ENCODE measurements around the gene EQTN. TPM values are rescaled to one million over a fixed set of nuclear protein-coding genes. Genes with fewer than 3 reads are reported as not detected.

EQTN gene
- total and polyA plus RNA-seq, 2 of the 4 experiments (the other 2 are of a cell fraction): not detected

DNA sequence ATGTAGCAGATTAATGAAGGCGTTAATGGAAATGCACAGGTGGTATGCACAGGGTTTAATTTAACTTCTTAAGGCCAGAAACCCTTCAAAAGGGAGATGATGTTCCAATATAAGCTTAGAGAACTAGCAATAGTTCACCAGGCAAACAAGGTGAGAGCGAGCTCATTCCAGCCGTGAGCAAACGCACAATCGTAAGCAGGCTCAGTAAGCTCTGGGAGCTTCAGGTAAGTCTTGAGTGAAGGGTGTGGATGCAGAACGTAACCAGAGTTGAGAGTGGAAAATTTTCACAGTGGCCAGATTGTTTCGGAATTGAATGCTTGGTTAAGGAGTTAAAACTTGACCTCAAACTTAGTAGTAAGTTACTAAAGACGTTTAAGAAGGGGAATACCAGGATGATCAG lies 5.7 kb downstream of the EQTN start:
- TF ChIP-seq BHLHE40 (IDR thresholded peaks at IDR 0.05; ENCODE audit: low read depth, low read length) (no peak), RFX5 (IDR thresholded peaks at IDR 0.05; ENCODE audit: low read depth, low read length) (no peak), FOS (IDR thresholded peaks at IDR 0.05; ENCODE audit: low read depth, low read length) (no peak), MXI1 (IDR thresholded peaks at IDR 0.05; ENCODE audit: borderline replicate concordance, low read depth, low read length) (no peak)
- H3K18ac ChIP-seq (ENCODE audit: low read depth, low read length): no peak overlapping the region
- no TSS peak for BruUV-seq (replicated peaks)
- no peak overlapping the region for H4K5ac ChIP-seq (ENCODE audit: low read depth, low read length)
- H2BK120ac ChIP-seq (ENCODE audit: low read depth, low read length): no peak overlapping the region
- no peak overlapping the region for H3K4me3 ChIP-seq (ENCODE audit: insufficient read depth, low read depth, low read length)
- no peak for ATAC-seq (ENCODE audit: low read depth)
- no peak overlapping the region for H2AFZ ChIP-seq (replicated peaks; ENCODE audit: low read length, poor library complexity)
- ChIA-PET POLR2A (ENCODE audit: unreplicated experiment) (no interaction called here), CTCF (no interaction called here)
- no peak overlapping the region for H2BK5ac ChIP-seq (ENCODE audit: low read depth, low read length, poor library complexity, severe bottlenecking)
- H3K4me1 ChIP-seq (ENCODE audit: control insufficient read depth, insufficient read depth, low read length): no peaks in the 10 kb centered on the region
- H3K9ac ChIP-seq (ENCODE audit: low read depth, low read length): no peak overlapping the region
- no peak overlapping the region for H3K27ac ChIP-seq (ENCODE audit: insufficient read depth, low read length)
- H4K8ac ChIP-seq (ENCODE audit: low read depth in 2 of 2, low read length in 2 of 2): no peak overlapping the region
- no peak overlapping the region for H2BK20ac ChIP-seq (ENCODE audit: low read depth, low read length)
- no peak overlapping the region for H2AK9ac ChIP-seq (replicated peaks; ENCODE audit: low read depth, low read length, poor library complexity)
- no peak overlapping the region for H2BK15ac ChIP-seq (ENCODE audit: low read depth, low read length)
- no peak overlapping the region for H3K23ac ChIP-seq (ENCODE audit: low read depth, low read length)
- no peaks in the 10 kb centered on the region for H3K79me1 ChIP-seq (ENCODE audit: low read depth in 1 of 2, low read length in 2 of 2)
- H3K36me3 ChIP-seq (ENCODE audit: control insufficient read depth, insufficient read depth, low read length): no peaks in the 10 kb centered on the region
- in situ Hi-C loops (cut with MboI; ENCODE audit: low sequenced_read_pairs) (no loop called here), intact Hi-C loops (cut with micrococcal nuclease) (no loop called here), dilution Hi-C loops (cut with HindIII; ENCODE audit: low sequenced_read_pairs, unreplicated experiment) (no loop called here)
- peaks cover 11% of the 10 kb centered on the region for H3K27me3 ChIP-seq (ENCODE audit: control insufficient read depth, insufficient read depth, low read length)
- no peak overlapping the region for H4K91ac ChIP-seq (ENCODE audit: insufficient read depth, low read depth, low read length)
- no peaks in the 10 kb centered on the region for H4K20me1 ChIP-seq (ENCODE audit: insufficient read depth, low read length)
- no peaks in the 10 kb centered on the region for H3K9me1 ChIP-seq (ENCODE audit: insufficient read depth, low read length)
- no peaks in the 10 kb centered on the region for H3K9me3 ChIP-seq (ENCODE audit: control insufficient read depth, insufficient read depth, low read length)
- DNase-seq: no peak
- H3K14ac ChIP-seq (replicated peaks; ENCODE audit: low read depth, low read length): no peak overlapping the region
- H3K56ac ChIP-seq (ENCODE audit: extremely low read depth, insufficient read depth, low read length): no peak overlapping the region
- no peak overlapping the region for H2AK5ac ChIP-seq (ENCODE audit: low read depth, low read length)
- H3K4me2 ChIP-seq (ENCODE audit: low read depth, low read length): no peak overlapping the region
- WGBS, 2 experiments (ENCODE audit: extremely low coverage in 2 of 2, insufficient read length in 1 of 2): 89% methylated on average over 3 of the region's 8 CpGs; no CpG with 5 or more reads in 1 of the 2 experiments
- H3K4ac ChIP-seq (ENCODE audit: low read depth, low read length): no peak overlapping the region

Data from IMR-90 (cell line).